ENCODE measurements around the gene RSPO3.

GRCh38 chr6:127124172-127124571 lies 5.7 kb downstream of the RSPO3 start:
- TF ChIP-seq CTCF (conservative IDR thresholded peaks at IDR 0.05; ENCODE audit: low read depth, low read length) = no peak
- TF ChIP-seq POLR2A (IDR thresholded peaks at IDR 0.05; ENCODE audit: low read depth, low read length) = no peak
- TF ChIP-seq BHLHE40 (IDR thresholded peaks at IDR 0.05; ENCODE audit: low read depth, low read length) = no peak
- no peak for TF ChIP-seq RAD21 (IDR thresholded peaks at IDR 0.05; ENCODE audit: low read length)
- TF ChIP-seq USF2 (IDR thresholded peaks at IDR 0.05; ENCODE audit: low read depth, low read length) = no peak
- TF ChIP-seq MAFK (IDR thresholded peaks at IDR 0.05; ENCODE audit: low read depth, low read length) = no peak
- no peak for TF ChIP-seq FOS (IDR thresholded peaks at IDR 0.05; ENCODE audit: low read depth, low read length)
- no peak for TF ChIP-seq RFX5 (IDR thresholded peaks at IDR 0.05; ENCODE audit: low read depth, low read length)
- no peak for TF ChIP-seq NFE2L2 (IDR thresholded peaks at IDR 0.05; ENCODE audit: low read depth, low read length)
- TF ChIP-seq RCOR1 (IDR thresholded peaks at IDR 0.05; ENCODE audit: insufficient replicate concordance, low read length) = no peak
- TF ChIP-seq MXI1 (IDR thresholded peaks at IDR 0.05; ENCODE audit: borderline replicate concordance, low read depth, low read length) = no peak
- TF ChIP-seq CEBPB (IDR thresholded peaks at IDR 0.05; ENCODE audit: low read depth, low read length) = no peak
- no peak for TF ChIP-seq SMC3 (IDR thresholded peaks at IDR 0.05; ENCODE audit: low read depth, low read length)

Data from IMR-90 (cell line).